Activated CD8-positive, alpha-beta T cell treated with anti-CD3 and anti-CD28 coated beads for 36 hours (primary cell): ENCODE results near the gene COL15A1. TPM values are rescaled to one million over a fixed set of nuclear protein-coding genes. Genes with fewer than 3 reads are reported as not detected.

Experiments
- ATAC-seq: fragments of 200-7000 bp; cut with Tn5 transposase; one replicate; pipeline ENCODE4 v1.10.0; 2021; ENCODE audit warnings: mild to moderate bottlenecking, moderate library complexity
- CTCF ChIA-PET: fragments of 350-600 bp; sonication (Branson Sonifier 250); formaldehyde crosslinking; loops from one replicate; lab custom pipeline; 2021; ENCODE audit warnings: antibody characterized with exemption; lab: Charles Lee
- POLR2A ChIA-PET: fragments of 350-600 bp; sonication (Branson Sonifier 250); formaldehyde crosslinking; loops from one replicate; lab custom pipeline; 2021; ENCODE audit warnings: antibody characterized with exemption; lab: Charles Lee
- DNase-seq: peaks from one replicate; pipeline ENCODE4 v3.0.0-alpha.2; 2020
- H3K27ac Mint-ChIP-seq: one replicate; pipeline ENCODE4 v1.8.0; 2021; ENCODE audit warnings: mild to moderate bottlenecking, mixed read lengths
- H3K27me3 Mint-ChIP-seq: one replicate; pipeline ENCODE4 v1.8.0; 2021; ENCODE audit warnings: mixed read lengths
- H3K36me3 Mint-ChIP-seq: one replicate; pipeline ENCODE4 v1.8.0; 2021; ENCODE audit warnings: low read depth, mixed read lengths
- H3K4me1 Mint-ChIP-seq: one replicate; pipeline ENCODE4 v1.8.0; 2021; ENCODE audit warnings: low read depth, mixed read lengths
- H3K4me3 Mint-ChIP-seq: one replicate; pipeline ENCODE4 v1.8.0; 2021; ENCODE audit warnings: mild to moderate bottlenecking, moderate library complexity, mixed read lengths
- H3K9me3 Mint-ChIP-seq: one replicate; pipeline ENCODE4 v1.8.0; 2021; ENCODE audit warnings: mixed read lengths
- intact Hi-C: fragments of 100-400 bp; cut with micrococcal nuclease; formaldehyde crosslinking; loops from one replicate; pipeline ENCODE4 v1.10.0; 2022
- total RNA-seq, 2 experiments: library from RNA; stranded (reverse); gene quantifications; one replicate each; pipeline ENCODE4 v1.2.3, GENCODE V29; 2021
- TF ChIP-seq, protein P1 (sequence below): fragments of 200-600 bp; IDR thresholded peaks from one replicate; pipeline ENCODE4 v1.8.0; 2022; ENCODE audit warnings: antibody characterized with exemption, mild to moderate bottlenecking

The COL15A1 gene
- total RNA-seq, 2 experiments from 2014 or later = 0.07 TPM; not detected in 1

DNA sequence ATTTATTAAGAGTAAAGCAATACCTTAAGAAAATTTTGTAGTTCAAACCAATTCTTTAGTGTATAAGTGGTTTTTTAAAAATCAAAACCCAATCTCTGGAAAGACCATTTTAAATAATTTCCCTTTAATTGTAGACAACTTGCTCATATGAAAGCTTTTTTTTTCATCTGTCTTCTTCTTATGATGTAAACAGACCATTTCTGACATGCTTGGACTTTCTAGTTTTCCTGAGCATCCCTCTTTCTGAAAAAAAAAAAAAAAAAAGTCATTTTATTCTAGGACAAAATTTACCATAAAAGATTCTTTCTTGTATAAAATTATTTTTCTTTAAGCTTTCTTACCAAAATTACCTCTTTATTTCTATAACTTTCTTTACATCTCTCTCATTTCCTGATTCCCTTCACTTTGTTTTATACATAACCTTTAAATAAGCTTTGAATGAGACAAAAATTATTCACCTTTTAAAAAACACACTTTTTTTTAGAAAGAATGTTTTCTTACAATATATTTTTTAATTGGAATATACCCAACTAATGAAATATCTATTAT, 67.5 kb downstream of the COL15A1 start:
- ATAC-seq = no peak
- ChIA-PET CTCF (interaction anchor here (0.6 to 9.8 kb wide), 9 partner anchors 11 to 163 kb away, joined by 3 to 97 read pairs (median 15); no protein-coding TSS in a partner anchor), POLR2A (interaction anchor here (1.0 kb wide), 1 partner anchor 16 kb away, joined by 4 read pairs; no protein-coding TSS in a partner anchor)
- intact Hi-C loops = no loop called here
- TF ChIP-seq, protein P1, sequence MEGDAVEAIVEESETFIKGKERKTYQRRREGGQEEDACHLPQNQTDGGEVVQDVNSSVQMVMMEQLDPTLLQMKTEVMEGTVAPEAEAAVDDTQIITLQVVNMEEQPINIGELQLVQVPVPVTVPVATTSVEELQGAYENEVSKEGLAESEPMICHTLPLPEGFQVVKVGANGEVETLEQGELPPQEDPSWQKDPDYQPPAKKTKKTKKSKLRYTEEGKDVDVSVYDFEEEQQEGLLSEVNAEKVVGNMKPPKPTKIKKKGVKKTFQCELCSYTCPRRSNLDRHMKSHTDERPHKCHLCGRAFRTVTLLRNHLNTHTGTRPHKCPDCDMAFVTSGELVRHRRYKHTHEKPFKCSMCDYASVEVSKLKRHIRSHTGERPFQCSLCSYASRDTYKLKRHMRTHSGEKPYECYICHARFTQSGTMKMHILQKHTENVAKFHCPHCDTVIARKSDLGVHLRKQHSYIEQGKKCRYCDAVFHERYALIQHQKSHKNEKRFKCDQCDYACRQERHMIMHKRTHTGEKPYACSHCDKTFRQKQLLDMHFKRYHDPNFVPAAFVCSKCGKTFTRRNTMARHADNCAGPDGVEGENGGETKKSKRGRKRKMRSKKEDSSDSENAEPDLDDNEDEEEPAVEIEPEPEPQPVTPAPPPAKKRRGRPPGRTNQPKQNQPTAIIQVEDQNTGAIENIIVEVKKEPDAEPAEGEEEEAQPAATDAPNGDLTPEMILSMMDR = no peak
- H3K27me3 Mint-ChIP-seq = no peaks in the 10 kb centered on the region
- DNase-seq = no peak
- H3K36me3 Mint-ChIP-seq = peaks cover 15% of the 10 kb centered on the region
- H3K9me3 Mint-ChIP-seq = peaks cover 13% of the 10 kb centered on the region
- no peak overlapping the region for H3K27ac Mint-ChIP-seq
- no peak overlapping the region for H3K4me3 Mint-ChIP-seq
- H3K4me1 Mint-ChIP-seq = peaks cover 22% of the 10 kb centered on the region

DNA sequence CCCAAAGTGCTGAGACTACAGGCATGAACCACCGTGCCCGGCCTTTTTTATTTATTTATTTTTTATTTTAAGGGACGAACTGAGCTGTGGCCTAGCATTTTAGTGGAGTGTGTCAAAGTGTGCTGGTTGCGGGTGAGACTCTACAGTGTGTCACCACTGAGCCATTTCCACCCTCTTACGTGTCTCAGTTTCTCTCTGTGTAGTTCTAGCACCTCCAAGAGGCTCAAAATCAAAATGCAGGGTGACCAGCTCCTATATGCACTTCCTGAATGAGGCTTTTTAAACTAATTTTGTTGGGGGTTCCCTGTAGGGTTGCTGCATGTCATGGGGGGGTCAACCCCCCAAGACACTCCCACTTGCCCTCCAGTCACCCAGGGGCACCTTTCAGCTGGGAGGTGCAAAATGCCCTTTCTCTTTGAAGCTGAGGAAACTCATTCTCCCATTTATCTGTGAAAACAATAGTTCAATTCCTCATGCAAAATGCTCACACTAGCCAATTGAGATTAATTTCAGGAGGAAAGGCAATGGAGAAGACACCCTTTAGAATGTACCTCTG, 69.3 kb downstream of the COL15A1 start:
- H3K9me3 Mint-ChIP-seq = peaks cover 13% of the 10 kb centered on the region
- peaks cover 15% of the 10 kb centered on the region for H3K36me3 Mint-ChIP-seq
- peaks cover 22% of the 10 kb centered on the region for H3K4me1 Mint-ChIP-seq
- H3K4me3 Mint-ChIP-seq = no peak overlapping the region
- ChIA-PET CTCF (interaction anchor here (0.6 to 9.8 kb wide), 24 partner anchors 10 to 494 kb away, joined by 3 to 97 read pairs (median 4); partner anchors contain the start of gene GALNT12), POLR2A (interaction anchor here (1.0 to 2.0 kb wide), 7 partner anchors 9 to 94 kb away, joined by 3 to 6 read pairs (median 3); partner anchors contain the start of gene TGFBR1)
- TF ChIP-seq, protein P1 = peak; percentile 45
- H3K27ac Mint-ChIP-seq = peak overlapping the region; percentile 93
- ATAC-seq (peak; percentile 79), DNase-seq (peak; percentile 36)
- intact Hi-C loops = no loop called here
- H3K27me3 Mint-ChIP-seq = no peaks in the 10 kb centered on the region

DNA sequence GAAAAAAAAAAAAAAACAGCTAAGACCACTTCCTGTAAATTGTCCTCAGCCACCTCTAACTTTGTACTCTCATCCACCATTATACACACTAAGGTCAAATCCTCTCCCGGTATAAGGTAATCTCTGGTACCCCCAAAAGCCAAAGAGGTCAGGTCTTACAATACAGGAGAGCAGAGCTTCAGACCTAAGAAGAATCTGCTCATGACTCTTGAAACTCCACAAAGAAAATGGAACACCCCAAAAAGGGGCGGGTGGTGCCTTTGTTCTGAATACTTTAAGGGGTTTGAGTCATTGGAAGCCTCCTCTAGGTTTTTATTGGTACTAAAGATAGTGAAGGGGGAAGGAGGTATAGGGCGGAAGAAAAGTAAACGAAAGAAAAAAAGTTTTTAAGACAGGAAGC, 69.8 kb downstream of the COL15A1 start:
- Mint-ChIP-seq H3K27me3 (no peaks in the 10 kb centered on the region), H3K27ac (peak overlapping the region; percentile 93), H3K9me3 (peaks cover 13% of the 10 kb centered on the region), H3K4me3 (peak overlapping the region; percentile 9), H3K36me3 (peaks cover 15% of the 10 kb centered on the region), H3K4me1 (peaks cover 22% of the 10 kb centered on the region)
- ATAC-seq (peak; percentile 89), DNase-seq (peak; percentile 72)
- ChIA-PET POLR2A (interaction anchor here (0.6 to 2.0 kb wide), 11 partner anchors 9 to 829 kb away, joined by 3 to 6 read pairs (median 3); partner anchors contain the start of gene TGFBR1), CTCF (interaction anchor here (0.6 to 9.8 kb wide), 23 partner anchors 9 to 205 kb away, joined by 3 to 97 read pairs (median 4); partner anchors contain the start of gene GALNT12)
- intact Hi-C loops = no loop called here
- TF ChIP-seq, protein P1 = no peak

DNA sequence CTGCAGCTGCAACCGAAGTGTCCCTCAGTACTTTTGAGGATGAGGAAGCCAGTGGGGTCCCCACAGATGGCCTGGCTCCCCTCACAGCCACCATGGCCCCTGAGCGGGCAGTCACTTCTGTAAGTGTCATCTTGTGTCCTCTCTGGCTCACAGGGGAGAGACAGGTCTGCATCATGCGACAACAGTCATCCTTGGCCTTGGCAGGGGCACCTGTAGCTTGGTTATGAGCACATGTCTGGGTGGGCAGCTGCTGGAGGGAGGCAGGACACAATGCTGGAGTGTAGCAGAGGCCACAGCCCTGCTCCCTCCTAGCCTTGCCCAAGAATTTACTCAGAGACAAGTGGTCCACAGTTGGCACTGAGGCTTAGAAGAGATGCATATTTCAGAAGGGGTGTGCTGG, 71.7 kb downstream of the COL15A1 start:
- CTCF ChIA-PET = interaction anchor here (0.7 to 9.8 kb wide), 7 partner anchors 12 to 167 kb away, joined by 3 to 97 read pairs (median 6); no protein-coding TSS in a partner anchor
- Mint-ChIP-seq H3K4me1 (peaks cover 22% of the 10 kb centered on the region), H3K27ac (no peak overlapping the region), H3K36me3 (peaks cover 15% of the 10 kb centered on the region), H3K4me3 (no peak overlapping the region), H3K27me3 (no peaks in the 10 kb centered on the region), H3K9me3 (peaks cover 7% of the 10 kb centered on the region)
- ATAC-seq (no peak), DNase-seq (no peak)
- TF ChIP-seq, protein P1 = no peak
- intact Hi-C loops = no loop called here
- POLR2A ChIA-PET = interaction anchor here (1.0 kb wide), 1 partner anchor 89 kb away, joined by 4 read pairs; the partner anchor contains the start of gene TGFBR1
